HG03469 (cell line): Measurements from ENCODE around the gene CDKN1A.

ENCODE experiments used
- ATAC-seq: cut with Tn5 transposase; IDR thresholded peaks from one replicate; pipeline ENCODE4 v1.9.1; 2021; ENCODE audit warnings: mild to moderate bottlenecking, moderate library complexity, moderate number of reproducible peaks; ENCODE audit not compliant: unreplicated experiment

Gene CDKN1A

GRCh38 chr6:36655085-36655724 is 23.3 kb upstream of the CDKN1A start:
- no peak for ATAC-seq

- no peak for ATAC-seq
Observed at GRCh38 chr6:36656441-36656840, 22.1 kb upstream of the CDKN1A start.

GRCh38 chr6:36657271-36657670 is 21.2 kb upstream of the CDKN1A start:
- no peak for ATAC-seq

- ATAC-seq = no peak
Observed at GRCh38 chr6:36657942-36658544, 20.5 kb upstream of the CDKN1A start.

GRCh38 chr6:36659271-36659670 is 19.2 kb upstream of the CDKN1A start:
- no peak for ATAC-seq

- ATAC-seq = no peak
Observed at GRCh38 chr6:36660771-36661471, 17.6 kb upstream of the CDKN1A start.

GRCh38 chr6:36662380-36662779 is 16.1 kb upstream of the CDKN1A start:
- no peak for ATAC-seq

GRCh38 chr6:36662827-36663256 is 15.7 kb upstream of the CDKN1A start:
- no peak for ATAC-seq

- no peak for ATAC-seq
Observed at GRCh38 chr6:36663504-36664446, 14.7 kb upstream of the CDKN1A start.

GRCh38 chr6:36665180-36665579 is 13.3 kb upstream of the CDKN1A start:
- no peak for ATAC-seq

- ATAC-seq = no peak
Observed at GRCh38 chr6:36666287-36666686, 12.2 kb upstream of the CDKN1A start.

GRCh38 chr6:36666826-36667591 is 11.5 kb upstream of the CDKN1A start:
- ATAC-seq = peak; percentile 42

- no peak for ATAC-seq
Observed at GRCh38 chr6:36668591-36668990, 9.9 kb upstream of the CDKN1A start.

- no peak for ATAC-seq
Observed at GRCh38 chr6:36669002-36669401, 9.5 kb upstream of the CDKN1A start.

- ATAC-seq = no peak
Observed at GRCh38 chr6:36670271-36670670, 8.2 kb upstream of the CDKN1A start.

GRCh38 chr6:36671687-36672375 is 6.7 kb upstream of the CDKN1A start:
- no peak for ATAC-seq

GRCh38 chr6:36673882-36674281 is 4.6 kb upstream of the CDKN1A start:
- ATAC-seq = no peak

GRCh38 chr6:36674942-36675341 is 3.6 kb upstream of the CDKN1A start:
- ATAC-seq = no peak

- no peak for ATAC-seq
Observed at GRCh38 chr6:36676141-36677058, 2.1 kb upstream of the CDKN1A start.
